ENCODE results near the gene CIB4.
"Not testable (repeated sequence)": the region's sequence is repeated elsewhere in the genome, so short reads cannot be mapped to it uniquely, and the experiment has no call there.

The CIB4 gene

GRCh38 chr2:26573241-26573925, 67.8 kb downstream of the CIB4 start:
- FAIRE-seq = no peak
- no peak for DNase-seq (ENCODE audit: insufficient read length, low spot score)

GRCh38 chr2:26572591-26572990, 68.6 kb downstream of the CIB4 start:
- DNase-seq (ENCODE audit: insufficient read length, low spot score) (no peak), FAIRE-seq (no peak)

- FAIRE-seq (no peak), DNase-seq (ENCODE audit: insufficient read length, low spot score) (no peak)
Observed at GRCh38 chr2:26571316-26571715, 69.8 kb downstream of the CIB4 start.

GRCh38 chr2:26570083-26570430, 71.1 kb downstream of the CIB4 start:
- FAIRE-seq (no peak), DNase-seq (ENCODE audit: insufficient read length, low spot score) (no peak)

- DNase-seq (ENCODE audit: insufficient read length, low spot score) (no peak), FAIRE-seq (no peak)
Observed at GRCh38 chr2:26569216-26570082, 71.7 kb downstream of the CIB4 start.

- DNase-seq (ENCODE audit: insufficient read length, low spot score) (no peak), FAIRE-seq (no peak)
Observed at GRCh38 chr2:26568076-26568890, 72.9 kb downstream of the CIB4 start.

GRCh38 chr2:26567534-26567933, 73.6 kb downstream of the CIB4 start:
- FAIRE-seq (no peak), DNase-seq (ENCODE audit: insufficient read length, low spot score) (no peak)

GRCh38 chr2:26566731-26567130, 74.4 kb downstream of the CIB4 start:
- FAIRE-seq = not testable (repeated sequence)

GRCh38 chr2:26566081-26566375, 75.1 kb downstream of the CIB4 start:
- FAIRE-seq (no peak), DNase-seq (ENCODE audit: insufficient read length, low spot score) (no peak)

More at GRCh38 chr2:26566731-26567130, 74.4 kb downstream of the CIB4 start:
- DNase-seq (ENCODE audit: insufficient read length, low spot score) = not testable (repeated sequence)

GRCh38 chr2:26564121-26564644, 77.0 kb downstream of the CIB4 start:
- FAIRE-seq (no peak), DNase-seq (ENCODE audit: insufficient read length, low spot score) (no peak)

GRCh38 chr2:26563686-26564085, 77.5 kb downstream of the CIB4 start:
- DNase-seq (ENCODE audit: insufficient read length, low spot score) (no peak), FAIRE-seq (no peak)

- FAIRE-seq (no peak), DNase-seq (ENCODE audit: insufficient read length, low spot score) (no peak)
Observed at GRCh38 chr2:26562811-26563645, 78.1 kb downstream of the CIB4 start.

- no peak for FAIRE-seq
- DNase-seq (ENCODE audit: insufficient read length, low spot score) = no peak
Observed at GRCh38 chr2:26561918-26562810, 79.0 kb downstream of the CIB4 start.

- FAIRE-seq = no peak
- no peak for DNase-seq (ENCODE audit: insufficient read length, low spot score)
Observed at GRCh38 chr2:26561376-26561775, 79.8 kb downstream of the CIB4 start.

- FAIRE-seq = no peak
- no peak for DNase-seq (ENCODE audit: insufficient read length, low spot score)
Observed at GRCh38 chr2:26560892-26561291, 80.3 kb downstream of the CIB4 start.

- DNase-seq (ENCODE audit: insufficient read length, low spot score) = no peak
- FAIRE-seq = no peak
Observed at GRCh38 chr2:26559556-26559955, 81.6 kb downstream of the CIB4 start.

GRCh38 chr2:26559044-26559405, 82.1 kb downstream of the CIB4 start:
- FAIRE-seq (no peak), DNase-seq (ENCODE audit: insufficient read length, low spot score) (no peak)

GRCh38 chr2:26558271-26559043, 82.7 kb downstream of the CIB4 start:
- DNase-seq (ENCODE audit: insufficient read length, low spot score) = no peak
- no peak for FAIRE-seq
